Stimulated activated CD4-positive, alpha-beta T cell treated with anti-CD3 and anti-CD28 coated beads, Interleukin-4, amount 100 ng/mL, for 24 hours (primary cell): ENCODE results near the gene AZU1.
"Not testable (repeated sequence)": the region's sequence is repeated elsewhere in the genome, so short reads cannot be mapped to it uniquely, and the experiment has no call there.

Source experiments
- DNase-seq: peaks from one replicate; pipeline ENCODE4 v3.0.0-alpha.2; 2020

The AZU1 gene

GRCh38 chr19:875265-875879 lies 47.7 kb downstream of the AZU1 start:
- no peak for DNase-seq

- no peak for DNase-seq
These were observed 48.5 kb downstream of the AZU1 start for GRCh38 chr19:876089-876488.

DNA sequence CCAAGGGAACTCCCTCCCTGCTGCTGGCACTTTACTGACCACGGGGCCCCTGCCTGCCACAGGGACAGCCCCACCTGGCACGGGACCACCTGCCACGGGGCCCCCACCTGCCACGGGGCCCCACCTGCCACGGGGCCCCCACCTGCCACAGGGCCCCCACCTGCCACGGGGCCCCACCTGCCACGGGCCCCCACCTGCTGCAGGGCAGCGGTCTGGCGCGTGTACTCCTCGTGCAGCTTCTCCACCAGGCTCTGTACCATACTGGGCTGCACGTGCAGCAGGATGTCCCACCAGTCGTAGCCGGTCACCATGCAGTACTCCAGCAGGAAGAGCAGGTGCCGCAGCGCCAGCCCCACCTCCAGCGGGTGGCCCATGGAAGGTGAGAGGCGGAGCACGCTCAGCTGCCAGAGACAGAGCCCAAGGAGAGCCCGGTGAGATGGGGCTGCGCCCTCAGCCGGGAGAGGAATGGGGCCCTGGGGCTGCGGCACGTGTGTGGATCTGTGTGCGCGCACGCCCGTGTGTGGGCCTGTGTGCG lies 49.2 kb downstream of the AZU1 start:
- no peak for DNase-seq

GRCh38 chr19:877992-878660 lies 50.5 kb downstream of the AZU1 start:
- not testable (repeated sequence) for DNase-seq

DNA sequence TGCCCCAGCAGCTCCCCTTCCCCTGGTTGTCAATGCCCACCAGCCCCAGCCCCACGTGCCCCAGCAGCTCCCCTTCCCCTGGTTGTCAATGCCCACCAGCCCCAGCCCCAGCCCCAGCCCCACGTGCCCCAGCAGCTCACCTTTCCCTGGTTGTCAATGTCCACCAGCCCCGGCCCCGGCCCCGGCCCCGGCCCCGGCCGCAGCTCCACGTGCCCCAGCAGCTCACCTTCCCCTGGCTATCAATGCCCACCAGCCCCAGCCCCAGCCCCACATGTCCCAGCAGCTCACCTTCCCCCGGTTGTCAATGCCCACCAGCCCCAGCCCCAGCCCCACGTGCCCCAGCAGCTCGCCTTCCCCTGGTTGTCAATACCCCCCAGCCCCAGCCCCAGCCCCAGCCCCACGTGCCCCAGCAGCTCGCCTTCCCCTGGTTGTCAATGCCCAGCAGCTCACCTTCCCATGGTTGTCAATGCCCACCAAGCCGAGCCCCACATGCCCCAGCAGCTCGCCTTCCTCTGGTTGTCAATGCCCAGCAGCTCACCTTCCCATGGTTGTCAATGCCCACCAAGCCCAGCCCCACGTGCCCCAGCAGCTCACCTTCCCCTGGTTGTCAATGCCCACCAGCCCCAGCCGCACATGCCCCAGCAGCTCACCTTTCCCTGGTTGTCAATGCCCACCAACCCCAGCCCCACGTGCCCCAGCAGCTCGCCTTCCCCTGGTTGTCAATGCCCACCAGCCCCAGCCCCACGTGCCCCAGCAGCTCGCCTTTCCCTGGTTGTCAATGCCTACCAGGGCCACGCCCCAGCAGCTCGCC lies 51.3 kb downstream of the AZU1 start:
- DNase-seq = not testable (repeated sequence)

DNA sequence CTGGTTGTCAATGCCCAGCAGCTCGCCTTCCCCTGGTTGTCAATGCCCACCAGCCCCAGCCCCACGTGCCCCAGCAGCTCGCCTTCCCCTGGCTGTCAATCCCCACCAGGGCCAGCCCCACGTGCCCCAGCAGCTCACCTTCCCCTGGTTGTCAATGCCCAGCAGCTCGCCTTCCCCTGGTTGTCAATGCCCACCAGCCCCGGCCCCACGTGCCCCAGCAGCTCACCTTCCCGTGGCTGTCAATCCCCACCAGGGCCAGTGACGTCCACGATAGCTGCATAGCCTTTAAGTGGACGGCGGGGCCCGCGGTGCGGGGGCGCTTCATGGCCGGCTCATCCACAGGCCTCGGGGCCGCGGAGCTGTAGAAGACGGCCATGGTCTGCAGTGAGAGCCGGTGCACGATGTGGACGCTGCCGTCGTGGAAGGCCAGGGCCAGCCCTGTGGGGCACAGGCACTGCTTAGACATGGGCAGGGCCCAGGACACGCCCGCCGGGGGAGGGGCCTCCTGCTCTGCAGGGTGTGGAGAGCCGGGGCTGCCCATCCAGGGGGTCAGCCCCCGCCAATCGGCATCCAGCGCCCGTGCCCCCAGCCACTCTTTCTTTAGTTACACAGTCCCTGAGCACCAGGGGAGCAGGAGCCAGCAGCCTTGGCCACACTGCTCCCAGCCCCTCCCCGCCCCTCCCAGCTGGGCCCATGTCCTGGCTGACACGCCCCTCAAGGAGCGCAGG lies 52.2 kb downstream of the AZU1 start:
- DNase-seq = no peak
